CD8-positive, alpha-beta memory T cell (primary cell): ENCODE measurements around the gene PFDN6. TPM values are rescaled to one million over a fixed set of nuclear protein-coding genes. Genes with fewer than 3 reads are reported as not detected.

Experiments
- CTCF ChIA-PET: fragments of 350-600 bp; sonication (Branson Sonifier 250); formaldehyde crosslinking; loops from one replicate; lab custom pipeline; 2021; ENCODE audit warnings: antibody characterized with exemption; lab: Charles Lee
- POLR2A ChIA-PET: fragments of 350-600 bp; sonication (Branson Sonifier 250); formaldehyde crosslinking; loops from one replicate; lab custom pipeline; 2021; ENCODE audit warnings: antibody characterized with exemption; lab: Charles Lee
- DNase-seq, 5 donors: peaks; one replicate each; pipeline versions ENCODE4 v3.0.0 to v3.0.0-alpha.2; 2020 to 2022; ENCODE audit warnings: mixed read lengths in 1 of 5
- H3K27ac ChIP-seq: one replicate; pipeline ENCODE4 v1.7.0; 2013; ENCODE audit warnings: low read depth, mild to moderate bottlenecking, low read length, moderate library complexity
- H3K27me3 ChIP-seq: 2 replicates; pipeline ENCODE4 v1.7.0; 2013; ENCODE audit warnings: low read length, mild to moderate bottlenecking; ENCODE audit not compliant: insufficient read depth, poor library complexity, severe bottlenecking
- H3K36me3 ChIP-seq: 2 replicates; pipeline ENCODE4 v1.7.0; 2013; ENCODE audit warnings: mild to moderate bottlenecking, low read length, moderate library complexity; ENCODE audit not compliant: insufficient read depth
- H3K4me1 ChIP-seq: 2 replicates; pipeline ENCODE4 v1.7.0; 2013; ENCODE audit warnings: mild to moderate bottlenecking, low read length, moderate library complexity; ENCODE audit not compliant: insufficient read depth
- H3K4me3 ChIP-seq: 2 replicates; pipeline ENCODE4 v1.7.0; 2013; ENCODE audit warnings: mild to moderate bottlenecking, low read length
- H3K9me3 ChIP-seq: 2 replicates; pipeline ENCODE4 v1.7.0; 2013; ENCODE audit warnings: mild to moderate bottlenecking, low read length
- H3K27ac Mint-ChIP-seq, 8 donors: one replicate each; pipeline ENCODE4 v1.8.0; 2020 to 2021; ENCODE audit warnings: mixed read lengths in 8 of 8, mild to moderate bottlenecking in 6 of 8, inconsistent platforms in 3 of 8, moderate library complexity in 3 of 8
- H3K27me3 Mint-ChIP-seq, 2 donors: one replicate each; pipeline ENCODE4 v1.8.0; 2020 to 2021; ENCODE audit warnings: mixed read lengths in 2 of 2, mild to moderate bottlenecking in 1 of 2, moderate library complexity in 1 of 2
- H3K36me3 Mint-ChIP-seq, 3 donors: one replicate each; pipeline ENCODE4 v1.8.0; 2020 to 2021; ENCODE audit warnings: mixed read lengths in 3 of 3, inconsistent platforms in 1 of 3, mild to moderate bottlenecking in 1 of 3
- H3K4me1 Mint-ChIP-seq, 3 donors: one replicate each; pipeline ENCODE4 v1.8.0; 2020 to 2021; ENCODE audit warnings: mixed read lengths in 3 of 3, inconsistent platforms in 1 of 3, mild to moderate bottlenecking in 1 of 3
- H3K4me3 Mint-ChIP-seq, 7 donors: one replicate each; pipeline ENCODE4 v1.8.0; 2020 to 2021; ENCODE audit warnings: mixed read lengths in 7 of 7, mild to moderate bottlenecking in 6 of 7, moderate library complexity in 4 of 7, inconsistent platforms in 2 of 7
- H3K9me3 Mint-ChIP-seq, 5 donors: one replicate each; pipeline ENCODE4 v1.8.0; 2020 to 2022; ENCODE audit warnings: mixed read lengths in 5 of 5, mild to moderate bottlenecking in 3 of 5, moderate library complexity in 2 of 5, inconsistent platforms in 1 of 5
- polyA plus RNA-seq: library from polyadenylated mRNA; unstranded; fragments of 300-500 nt; fragmentation: Illumina TruSeq; gene quantifications from one replicate; pipeline ENCODE4 v1.2.3, GENCODE V29; 2021
- total RNA-seq, 2 experiments: library from RNA; stranded (reverse); gene quantifications; one replicate each; pipeline ENCODE4 v1.2.3, GENCODE V29; 2021

Gene PFDN6
- total and polyA plus RNA-seq, 3 experiments from 2014 or later = 37.4 to 119 (median 118) TPM

GRCh38 chr6:33297406-33297955, 8.1 kb downstream of the PFDN6 start:
- H3K27me3 Mint-ChIP-seq = peaks cover 0 to 5% of the 10 kb centered on the region in 2 donors
- Histone ChIP-seq H3K9me3 (no peaks in the 10 kb centered on the region), H3K27me3 (no peaks in the 10 kb centered on the region), H3K27ac (peak overlapping the region; percentile 54), H3K4me3 (no peak overlapping the region), H3K36me3 (peaks cover 16% of the 10 kb centered on the region), H3K4me1 (peaks cover 11% of the 10 kb centered on the region)
- no peaks in the 10 kb centered on the region for H3K9me3 Mint-ChIP-seq
- peaks cover 31 to 44% (median 31%) of the 10 kb centered on the region in 3 donors for H3K4me1 Mint-ChIP-seq
- peak overlapping the region; percentile 52 to 99 (median 98) for H3K4me3 Mint-ChIP-seq
- DNase-seq = no peak
- ChIA-PET POLR2A (interaction anchor here (0.8 to 2.7 kb wide), 4 partner anchors 19 to 26 kb away, joined by 3 to 22 read pairs (median 5); partner anchors contain the start of genes B3GALT4, RPS18 and VPS52), CTCF (interaction anchor here (1.6 to 4.2 kb wide), 2 partner anchors 20 to 26 kb away, joined by 4 to 33 read pairs; partner anchors contain the start of genes B3GALT4, RPS18 and VPS52)
- peaks cover 0 to 73% (median 11%) of the 10 kb centered on the region in 3 donors for H3K36me3 Mint-ChIP-seq
- peak overlapping the region; percentile 54 to 96 (median 85) for H3K27ac Mint-ChIP-seq

GRCh38 chr6:33297956-33298772, 8.8 kb downstream of the PFDN6 start:
- H3K27me3 ChIP-seq = no peaks in the 10 kb centered on the region
- H3K27ac Mint-ChIP-seq = peak overlapping the region; percentile 94 to 100 (median 98)
- peak overlapping the region; percentile 89 for H3K27ac ChIP-seq
- CTCF ChIA-PET = interaction anchor here (1.5 to 4.2 kb wide), 4 partner anchors 14 to 49 kb away, joined by 4 to 33 read pairs (median 8); partner anchors contain the start of genes B3GALT4, RPS18 and VPS52
- H3K27me3 Mint-ChIP-seq = peaks cover 0 to 5% of the 10 kb centered on the region in 2 donors
- DNase-seq = peak; percentile 27 to 79 (median 62)
- peak overlapping the region; percentile 99 for H3K4me3 ChIP-seq
- H3K4me1 Mint-ChIP-seq = peaks cover 31 to 44% (median 31%) of the 10 kb centered on the region in 3 donors
- POLR2A ChIA-PET = interaction anchor here (0.6 to 2.7 kb wide), 9 partner anchors 8 to 46 kb away, joined by 4 to 24 read pairs (median 17); partner anchors contain the start of genes B3GALT4, PFDN6, RPS18 and TAPBP
- H3K36me3 Mint-ChIP-seq = peaks cover 0 to 68% (median 10%) of the 10 kb centered on the region in 3 donors
- H3K4me1 ChIP-seq = peaks cover 11% of the 10 kb centered on the region
- peaks cover 13% of the 10 kb centered on the region for H3K36me3 ChIP-seq
- peak overlapping the region; percentile 98 to 100 (median 99) for H3K4me3 Mint-ChIP-seq
- H3K9me3 ChIP-seq = no peaks in the 10 kb centered on the region
- H3K9me3 Mint-ChIP-seq = no peaks in the 10 kb centered on the region

GRCh38 chr6:33298773-33299236, 9.4 kb downstream of the PFDN6 start, which contains the start of gene RGL2:
Gene RGL2, minus strand, starts transcription at chr6:33298942. Its CDS starts 332 bp downstream, at chr6:33298610.
- DNase-seq = peak in 3 of 5 donors; percentile 56 to 80 (median 58)
- Mint-ChIP-seq H3K27ac (peak within 1 kb of the TSS; percentile 94 to 100 (median 99)), H3K36me3 (peaks cover 0 to 68% (median 12%) of the 10 kb centered on the region in 3 donors), H3K4me1 (peaks cover 34 to 49% (median 34%) of the 10 kb centered on the region in 3 donors), H3K4me3 (peak within 1 kb of the TSS; percentile 98 to 100 (median 99)), H3K9me3 (no peaks in the 10 kb centered on the region), H3K27me3 (peaks cover 0 to 5% of the 10 kb centered on the region in 2 donors)
- no peaks in the 10 kb centered on the region for H3K9me3 ChIP-seq
- ChIA-PET POLR2A (interaction anchor here (0.6 to 2.7 kb wide), 11 partner anchors 9 to 677 kb away, joined by 3 to 30 read pairs (median 17); partner anchors contain the start of genes B3GALT4, PFDN6, RPS18 and TAPBP), CTCF (interaction anchor here (0.7 to 4.2 kb wide), 17 partner anchors 9 to 127 kb away, joined by 3 to 35 read pairs (median 4); partner anchors contain the start of genes B3GALT4, PFDN6, RPS18 and VPS52)
- no peaks in the 10 kb centered on the region for H3K27me3 ChIP-seq
- H3K4me1 ChIP-seq = peaks cover 11% of the 10 kb centered on the region
- H3K36me3 ChIP-seq = peaks cover 12% of the 10 kb centered on the region
- H3K27ac ChIP-seq = peak within 1 kb of the TSS; percentile 89
- H3K4me3 ChIP-seq = peak within 1 kb of the TSS; percentile 99

GRCh38 chr6:33299237-33299944, 10.0 kb downstream of the PFDN6 start:
- Mint-ChIP-seq H3K4me1 (peaks cover 34 to 52% (median 36%) of the 10 kb centered on the region in 3 donors), H3K27ac (peak overlapping the region; percentile 94 to 100 (median 99)), H3K9me3 (no peaks in the 10 kb centered on the region), H3K4me3 (peak overlapping the region; percentile 98 to 100 (median 99)), H3K36me3 (peaks cover 0 to 68% (median 9%) of the 10 kb centered on the region in 3 donors), H3K27me3 (peaks cover 0 to 5% of the 10 kb centered on the region in 2 donors)
- DNase-seq = peak; percentile 88 to 95 (median 90)
- POLR2A ChIA-PET = interaction anchor here (0.5 to 2.7 kb wide), 13 partner anchors 10 to 678 kb away, joined by 3 to 30 read pairs (median 9); partner anchors contain the start of genes B3GALT4, PFDN6, RING1 and RPS18
- H3K27me3 ChIP-seq = no peaks in the 10 kb centered on the region
- no peaks in the 10 kb centered on the region for H3K9me3 ChIP-seq
- CTCF ChIA-PET = interaction anchor here (0.6 to 4.2 kb wide), 18 partner anchors 9 to 127 kb away, joined by 3 to 35 read pairs (median 4); partner anchors contain the start of genes B3GALT4, PFDN6, RPS18 and VPS52
- peaks cover 18% of the 10 kb centered on the region for H3K36me3 ChIP-seq
- peak overlapping the region; percentile 99 for H3K4me3 ChIP-seq
- H3K4me1 ChIP-seq = peaks cover 11% of the 10 kb centered on the region
- H3K27ac ChIP-seq = peak overlapping the region; percentile 89

GRCh38 chr6:33301877-33302276, 12.5 kb downstream of the PFDN6 start:
- H3K27me3 Mint-ChIP-seq = peaks cover 0 to 5% of the 10 kb centered on the region in 2 donors
- no peak overlapping the region for H3K4me3 ChIP-seq
- H3K36me3 ChIP-seq = peaks cover 33% of the 10 kb centered on the region
- no peaks in the 10 kb centered on the region for H3K27me3 ChIP-seq
- ChIA-PET CTCF (interaction anchor here (0.9 to 3.9 kb wide), 4 partner anchors 11 to 43 kb away, joined by 3 to 35 read pairs (median 6); partner anchors contain the start of genes B3GALT4, PFDN6 and WDR46), POLR2A (interaction anchor here (1.3 kb wide), 1 partner anchor 10 kb away, joined by 23 read pairs; no protein-coding TSS in a partner anchor)
- H3K27ac ChIP-seq = no peak overlapping the region
- peak overlapping the region in 3 of 7 donors; percentile 14 to 99 (median 70) for H3K4me3 Mint-ChIP-seq
- peak overlapping the region in 3 of 8 donors; percentile 72 to 96 (median 82) for H3K27ac Mint-ChIP-seq
- no peak for DNase-seq
- no peaks in the 10 kb centered on the region for H3K9me3 Mint-ChIP-seq
- peaks cover 0 to 67% (median 8%) of the 10 kb centered on the region in 3 donors for H3K36me3 Mint-ChIP-seq
- peaks cover 40 to 57% (median 40%) of the 10 kb centered on the region in 3 donors for H3K4me1 Mint-ChIP-seq
- H3K4me1 ChIP-seq = peaks cover 31% of the 10 kb centered on the region
- no peaks in the 10 kb centered on the region for H3K9me3 ChIP-seq

- Mint-ChIP-seq H3K9me3 (no peaks in the 10 kb centered on the region), H3K4me1 (peaks cover 41 to 59% (median 49%) of the 10 kb centered on the region in 3 donors), H3K27me3 (peaks cover 0 to 4% of the 10 kb centered on the region in 2 donors), H3K4me3 (no peak overlapping the region), H3K27ac (peak overlapping the region in 2 of 8 donors; percentile 19 to 50), H3K36me3 (peaks cover 4 to 76% (median 16%) of the 10 kb centered on the region in 3 donors)
- DNase-seq = no peak
- Histone ChIP-seq H3K27me3 (no peaks in the 10 kb centered on the region), H3K9me3 (no peaks in the 10 kb centered on the region), H3K27ac (no peak overlapping the region), H3K4me3 (no peak overlapping the region), H3K36me3 (peaks cover 35% of the 10 kb centered on the region), H3K4me1 (peaks cover 26% of the 10 kb centered on the region)
- CTCF ChIA-PET = interaction anchor here (1.8 kb wide), 1 partner anchor 14 kb away, joined by 5 read pairs; the partner anchor contains the start of gene ZBTB22
- POLR2A ChIA-PET = no interaction called here
Observed at GRCh38 chr6:33304216-33304615, 14.8 kb downstream of the PFDN6 start.
